Measurements from ENCODE around the gene CHMP4B.

The CHMP4B gene

GRCh38 chr20:33857722-33858563 is 46.8 kb downstream of the CHMP4B start:
- Mint-ChIP-seq H3K27ac (peak overlapping the region; percentile 76), H3K4me1 (peaks cover 42% of the 10 kb centered on the region), H3K36me3 (peaks cover 2% of the 10 kb centered on the region), H3K9me3 (no peaks in the 10 kb centered on the region), H3K4me3 (no peak overlapping the region), H3K27me3 (no peaks in the 10 kb centered on the region)

DNA sequence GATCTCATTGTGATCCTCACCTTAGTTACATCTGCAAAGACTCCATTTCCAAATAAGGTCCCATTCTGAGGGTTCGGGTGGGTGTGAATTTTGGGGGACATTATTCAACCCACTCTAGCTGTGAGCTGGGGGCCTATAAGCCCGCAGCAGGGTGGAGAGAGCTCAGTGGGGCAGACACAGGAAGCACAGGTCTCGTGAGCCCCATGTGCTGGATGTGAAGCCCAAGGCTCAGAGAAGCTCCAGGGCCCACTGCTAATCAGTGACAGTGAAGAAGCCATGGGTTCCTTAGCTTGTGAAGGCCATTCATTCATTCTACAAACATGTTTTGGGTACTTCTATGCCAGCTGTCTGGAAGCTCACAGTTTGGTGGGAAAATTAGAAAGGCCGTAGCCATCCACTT is 47.5 kb downstream of the CHMP4B start:
- Mint-ChIP-seq H3K27ac (peak overlapping the region; percentile 19), H3K4me1 (peaks cover 34% of the 10 kb centered on the region), H3K27me3 (no peaks in the 10 kb centered on the region), H3K36me3 (peaks cover 2% of the 10 kb centered on the region), H3K4me3 (no peak overlapping the region), H3K9me3 (no peaks in the 10 kb centered on the region)

DNA sequence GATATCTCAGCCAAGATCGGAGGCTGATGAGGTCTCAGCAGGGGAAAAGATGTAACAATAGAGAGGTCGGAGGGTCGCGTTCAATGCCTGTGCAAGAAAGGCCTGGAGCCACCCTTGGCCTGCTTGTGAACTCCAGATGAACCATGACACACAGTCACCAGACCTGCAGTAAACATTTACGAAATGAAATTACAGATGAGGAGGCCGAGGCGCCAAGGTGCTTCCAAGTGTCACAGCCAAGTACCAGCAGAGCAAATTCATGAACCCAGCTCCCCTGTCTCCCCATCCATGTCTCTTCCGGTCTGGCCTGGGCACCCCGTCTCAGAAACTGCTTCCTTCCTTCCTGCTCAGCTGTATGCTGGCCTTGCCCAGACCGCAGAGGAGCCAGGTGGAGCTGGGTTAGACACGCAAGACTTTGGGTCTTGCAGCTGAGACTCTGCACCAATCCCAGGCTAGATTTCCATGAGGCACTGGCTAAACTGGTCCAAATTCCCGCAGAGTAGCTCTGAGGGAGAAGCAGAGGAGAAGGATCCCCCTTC is 48.1 kb downstream of the CHMP4B start:
- Mint-ChIP-seq H3K4me1 (peaks cover 29% of the 10 kb centered on the region), H3K27me3 (no peaks in the 10 kb centered on the region)

GRCh38 chr20:33859751-33860150 is 48.6 kb downstream of the CHMP4B start:
- no peaks in the 10 kb centered on the region for H3K9me3 Mint-ChIP-seq
- H3K4me3 Mint-ChIP-seq = no peak overlapping the region
- H3K4me1 Mint-ChIP-seq = peaks cover 26% of the 10 kb centered on the region
- H3K27me3 Mint-ChIP-seq = no peaks in the 10 kb centered on the region
- peak overlapping the region; percentile 56 for H3K27ac Mint-ChIP-seq
- H3K36me3 Mint-ChIP-seq = peaks cover 2% of the 10 kb centered on the region

More for the DNA sequence above, 48.1 kb downstream of the CHMP4B start:
- peak overlapping the region; percentile 23 for H3K4me3 Mint-ChIP-seq
- H3K27ac Mint-ChIP-seq = peak overlapping the region; percentile 56
- H3K9me3 Mint-ChIP-seq = no peaks in the 10 kb centered on the region
- H3K36me3 Mint-ChIP-seq = peaks cover 2% of the 10 kb centered on the region

DNA sequence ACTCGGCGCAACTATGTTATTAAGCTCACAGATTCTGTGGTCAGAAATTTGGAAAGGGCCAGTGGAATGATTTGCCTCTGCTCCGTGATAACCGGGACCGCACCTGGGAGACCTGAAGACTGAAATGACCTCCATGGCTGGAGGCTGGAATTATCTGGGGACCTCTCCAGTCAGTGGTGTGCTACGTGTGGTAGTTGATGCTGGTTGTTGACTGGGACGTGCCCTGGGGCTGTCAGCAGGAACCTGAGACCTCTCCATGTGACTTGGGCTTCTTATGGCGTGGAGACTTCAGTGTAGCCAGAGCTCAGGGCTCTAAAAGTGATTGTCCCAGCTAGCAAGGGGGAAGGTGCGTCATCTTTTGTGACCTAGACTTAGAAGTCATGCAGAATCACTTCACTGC is 50.3 kb downstream of the CHMP4B start:
- Mint-ChIP-seq H3K36me3 (peaks cover 2% of the 10 kb centered on the region), H3K4me3 (no peak overlapping the region), H3K9me3 (no peaks in the 10 kb centered on the region), H3K27me3 (no peaks in the 10 kb centered on the region), H3K27ac (no peak overlapping the region), H3K4me1 (peaks cover 26% of the 10 kb centered on the region)

DNA sequence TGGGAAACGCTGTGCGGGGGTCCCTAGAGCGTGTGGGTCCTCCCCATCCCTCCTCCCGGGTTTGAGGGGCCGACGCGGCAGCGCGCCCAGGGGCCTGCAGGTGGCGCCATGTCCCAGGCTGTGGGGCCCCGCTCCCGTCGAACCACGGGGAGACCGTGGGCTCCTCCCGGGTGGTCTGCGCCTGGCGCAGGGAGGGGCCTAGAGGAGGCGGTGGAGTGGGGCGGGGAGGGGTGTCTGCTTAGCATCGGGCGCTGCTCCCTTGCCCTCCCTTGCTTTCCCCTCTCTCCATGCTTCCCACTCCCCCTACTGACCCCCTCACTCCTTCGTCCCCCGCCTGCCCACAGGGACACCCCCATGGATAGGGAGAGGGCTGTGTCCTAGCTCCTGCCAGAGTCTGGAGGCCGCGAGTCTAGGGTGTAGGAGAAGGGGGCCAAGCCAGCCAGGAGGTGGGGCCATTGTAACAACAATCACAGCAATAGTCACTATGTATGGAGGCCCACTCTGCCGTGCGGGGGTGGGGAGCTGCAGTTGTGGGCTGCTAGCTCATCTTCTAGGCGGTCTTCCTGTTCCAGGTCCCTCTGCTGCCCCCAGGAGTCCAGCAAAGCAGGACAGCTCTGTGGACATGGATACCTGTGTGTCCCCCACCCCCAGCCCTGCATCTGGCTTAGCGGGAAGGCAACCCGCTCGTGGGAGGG is 51.7 kb downstream of the CHMP4B start:
- no peaks in the 10 kb centered on the region for H3K36me3 Mint-ChIP-seq
- no peaks in the 10 kb centered on the region for H3K9me3 Mint-ChIP-seq
- H3K4me3 Mint-ChIP-seq = no peak overlapping the region
- no peak overlapping the region for H3K27ac Mint-ChIP-seq
- no peaks in the 10 kb centered on the region for H3K27me3 Mint-ChIP-seq
- H3K4me1 Mint-ChIP-seq = peaks cover 20% of the 10 kb centered on the region

GRCh38 chr20:33863440-33864323 is 52.5 kb downstream of the CHMP4B start:
- no peak overlapping the region for H3K27ac Mint-ChIP-seq
- H3K9me3 Mint-ChIP-seq = no peaks in the 10 kb centered on the region
- no peaks in the 10 kb centered on the region for H3K36me3 Mint-ChIP-seq
- H3K4me1 Mint-ChIP-seq = peaks cover 12% of the 10 kb centered on the region
- no peak overlapping the region for H3K4me3 Mint-ChIP-seq
- no peaks in the 10 kb centered on the region for H3K27me3 Mint-ChIP-seq

DNA sequence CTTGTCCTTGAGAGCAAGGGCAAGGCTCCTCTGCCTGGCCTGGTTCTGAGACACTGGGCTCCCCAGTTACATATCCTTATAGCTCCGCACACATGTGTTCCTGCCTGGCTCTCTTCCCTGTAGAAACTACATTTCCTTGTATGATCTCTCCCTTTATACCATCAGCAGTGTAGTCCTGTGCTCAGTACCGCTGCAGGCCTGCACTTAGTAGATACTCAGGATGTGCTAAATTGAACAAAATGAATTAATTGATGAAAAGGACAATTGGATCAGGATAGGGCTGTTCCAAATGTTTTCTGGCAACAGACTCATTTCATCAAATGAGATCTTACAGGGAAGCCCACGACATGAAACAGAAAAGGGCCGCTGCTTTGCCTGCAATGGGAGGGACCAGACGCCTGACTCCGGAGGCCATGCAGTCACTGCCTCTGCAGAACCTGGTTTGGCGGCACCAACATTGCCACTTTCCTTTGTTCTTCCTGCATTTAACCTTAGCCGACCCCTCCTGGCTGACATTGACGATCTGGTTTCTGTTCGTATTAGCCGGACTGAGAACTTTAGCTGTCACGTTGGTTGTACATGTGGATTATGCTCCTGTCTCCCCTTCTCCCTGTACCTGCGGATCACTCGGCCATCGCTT is 53.3 kb downstream of the CHMP4B start:
- Mint-ChIP-seq H3K4me1 (peaks cover 4% of the 10 kb centered on the region), H3K4me3 (no peak overlapping the region), H3K36me3 (no peaks in the 10 kb centered on the region), H3K9me3 (no peaks in the 10 kb centered on the region), H3K27ac (no peak overlapping the region), H3K27me3 (no peaks in the 10 kb centered on the region)

GRCh38 chr20:33865761-33866370 is 54.7 kb downstream of the CHMP4B start:
- H3K4me3 Mint-ChIP-seq = no peak overlapping the region
- no peaks in the 10 kb centered on the region for H3K27me3 Mint-ChIP-seq
- no peaks in the 10 kb centered on the region for H3K9me3 Mint-ChIP-seq
- no peaks in the 10 kb centered on the region for H3K4me1 Mint-ChIP-seq
- H3K27ac Mint-ChIP-seq = no peak overlapping the region
- H3K36me3 Mint-ChIP-seq = no peaks in the 10 kb centered on the region

GRCh38 chr20:33866398-33867100 is 55.4 kb downstream of the CHMP4B start:
- no peaks in the 10 kb centered on the region for H3K27me3 Mint-ChIP-seq
- no peak overlapping the region for H3K27ac Mint-ChIP-seq
- H3K4me3 Mint-ChIP-seq = no peak overlapping the region
- no peaks in the 10 kb centered on the region for H3K9me3 Mint-ChIP-seq
- H3K36me3 Mint-ChIP-seq = no peaks in the 10 kb centered on the region
- H3K4me1 Mint-ChIP-seq = no peaks in the 10 kb centered on the region

DNA sequence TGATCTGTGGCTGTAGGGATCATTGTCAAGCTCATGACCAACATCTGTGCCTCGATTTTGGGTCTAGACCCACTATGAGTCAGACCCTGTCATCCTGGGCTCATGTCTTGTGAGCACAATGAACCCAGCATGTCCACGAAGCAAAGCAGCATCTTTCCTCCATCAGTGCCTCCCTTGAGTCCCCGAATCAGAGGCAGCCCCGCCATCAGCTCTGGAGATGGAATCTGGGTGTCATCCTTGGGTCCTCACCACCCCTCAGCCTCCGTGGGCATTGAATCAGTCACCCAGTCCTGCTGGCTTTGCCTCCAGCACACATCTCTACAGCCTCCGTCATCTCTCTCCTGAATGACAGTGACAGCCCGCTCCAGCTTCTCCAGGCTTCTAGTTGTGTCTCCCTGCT is 56.9 kb downstream of the CHMP4B start:
- no peaks in the 10 kb centered on the region for H3K36me3 Mint-ChIP-seq
- H3K9me3 Mint-ChIP-seq = no peaks in the 10 kb centered on the region
- H3K4me3 Mint-ChIP-seq = no peak overlapping the region
- no peaks in the 10 kb centered on the region for H3K27me3 Mint-ChIP-seq
- H3K4me1 Mint-ChIP-seq = no peaks in the 10 kb centered on the region
- H3K27ac Mint-ChIP-seq = no peak overlapping the region

DNA sequence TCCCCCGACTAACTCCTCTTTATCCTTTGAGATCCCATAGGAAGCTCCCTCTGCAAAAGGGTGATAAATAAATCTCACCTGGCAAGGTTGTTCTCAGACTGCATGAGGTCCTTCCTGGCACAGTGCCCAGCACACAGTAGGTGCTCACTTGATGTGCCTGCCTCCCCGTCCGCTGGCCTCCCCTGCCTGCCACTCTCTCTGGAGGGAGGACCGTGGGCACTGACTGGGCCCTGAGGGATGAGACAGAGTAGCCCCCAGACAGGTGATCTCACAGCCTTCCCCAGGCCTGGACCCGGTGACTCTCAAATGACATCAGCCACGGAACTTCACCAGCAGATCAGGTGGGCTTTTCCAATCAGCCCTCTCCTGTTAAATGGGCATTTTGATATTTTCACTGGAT is 57.4 kb downstream of the CHMP4B start:
- no peak overlapping the region for H3K4me3 Mint-ChIP-seq
- H3K36me3 Mint-ChIP-seq = no peaks in the 10 kb centered on the region
- H3K4me1 Mint-ChIP-seq = no peaks in the 10 kb centered on the region
- H3K27ac Mint-ChIP-seq = no peak overlapping the region
- H3K27me3 Mint-ChIP-seq = no peaks in the 10 kb centered on the region
- no peaks in the 10 kb centered on the region for H3K9me3 Mint-ChIP-seq

DNA sequence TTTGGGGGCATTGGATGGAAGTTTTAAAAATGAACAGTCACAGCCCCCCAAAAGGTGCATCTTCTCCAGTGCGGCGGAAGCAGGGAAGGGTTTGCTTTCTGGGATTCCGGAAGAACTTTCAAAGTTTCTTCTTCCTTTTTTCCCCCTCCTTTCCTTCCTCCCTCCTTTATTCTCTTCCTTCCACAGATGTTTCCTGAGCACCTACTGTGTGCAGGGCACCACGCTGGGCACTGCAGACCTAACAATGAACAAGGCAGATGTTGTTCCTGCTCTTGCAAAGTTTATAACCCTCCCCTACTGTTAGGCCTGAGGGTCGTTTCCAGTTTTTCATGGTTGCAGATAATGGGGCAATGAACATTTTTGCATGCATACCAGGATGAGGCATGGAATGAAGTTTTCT is 58.1 kb downstream of the CHMP4B start:
- Mint-ChIP-seq H3K27me3 (no peaks in the 10 kb centered on the region), H3K27ac (no peak overlapping the region), H3K9me3 (no peaks in the 10 kb centered on the region), H3K36me3 (no peaks in the 10 kb centered on the region), H3K4me3 (no peak overlapping the region), H3K4me1 (no peaks in the 10 kb centered on the region)

GRCh38 chr20:33871362-33871761 is 60.2 kb downstream of the CHMP4B start:
- Mint-ChIP-seq H3K27me3 (no peaks in the 10 kb centered on the region), H3K36me3 (no peaks in the 10 kb centered on the region), H3K9me3 (no peaks in the 10 kb centered on the region), H3K27ac (no peak overlapping the region), H3K4me1 (no peaks in the 10 kb centered on the region), H3K4me3 (no peak overlapping the region)

All from activated naive CD4-positive, alpha-beta T cell treated with anti-CD3 and anti-CD28 coated beads, Interleukin-2, amount 50 U/mL, for 24 hours (primary cell).